ENCODE measurements around the gene STAB2.

The STAB2 gene

GRCh38 chr12:103793512-103794045, 206.5 kb downstream of the STAB2 start:
- TF ChIP-seq CREB1 (IDR thresholded peaks at IDR 0.05; ENCODE audit: low read depth): no peak
- TF ChIP-seq REST (IDR thresholded peaks at IDR 0.05; ENCODE audit: low read depth): no peak

DNA sequence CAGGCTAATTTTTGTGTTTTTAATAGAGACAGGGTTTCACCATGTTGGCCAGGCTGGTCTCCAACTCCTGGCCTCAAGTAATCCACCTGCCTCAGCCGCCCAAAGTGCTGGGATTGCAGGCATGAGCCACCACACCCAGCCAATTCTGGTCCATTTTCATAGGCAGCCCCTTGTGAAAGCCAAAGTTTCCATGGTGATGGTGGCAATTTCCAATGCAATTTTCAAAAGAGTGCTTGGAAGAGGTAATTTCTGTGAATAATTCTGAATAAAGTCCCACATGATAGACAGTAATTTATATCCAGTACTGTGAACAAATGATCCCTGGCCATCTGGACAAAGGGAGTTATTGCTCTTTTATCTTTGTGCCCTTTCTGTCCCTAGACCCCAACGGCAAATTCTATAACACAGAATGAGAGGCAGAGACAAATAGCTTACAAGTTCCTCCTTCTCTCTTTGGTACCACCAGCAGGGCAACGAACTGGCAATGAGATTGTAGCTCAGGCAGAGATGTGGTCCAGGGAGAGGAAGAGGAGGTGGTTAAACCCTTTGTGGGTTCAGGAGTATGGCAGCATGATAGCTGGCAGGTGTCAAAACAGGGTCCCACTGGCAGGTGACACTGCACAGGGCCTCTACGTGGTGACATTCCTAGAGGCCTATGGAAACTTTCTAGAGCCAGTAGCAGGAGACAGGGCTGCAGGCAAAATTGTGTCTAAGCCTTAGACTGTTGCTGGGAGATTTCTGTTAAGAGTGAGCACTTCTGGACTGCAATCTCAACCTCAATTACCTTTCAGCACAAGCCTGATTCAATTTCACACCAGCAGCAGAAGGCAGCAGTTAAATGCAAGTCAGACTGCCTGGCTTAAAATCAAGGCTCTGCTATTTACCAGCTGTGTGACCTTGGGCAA, 207.5 kb downstream of the STAB2 start:
- TF ChIP-seq NFIC (IDR thresholded peaks at IDR 0.05) (no peak), YY1 (IDR thresholded peaks at IDR 0.05; ENCODE audit: low read depth) (no peak), TEAD4 (IDR thresholded peaks at IDR 0.05) (no peak), RAD21 (IDR thresholded peaks at IDR 0.05; ENCODE audit: low read depth) (no peak), EP300 (IDR thresholded peaks at IDR 0.05; ENCODE audit: borderline replicate concordance) (no peak), TCF12 (IDR thresholded peaks at IDR 0.05; ENCODE audit: low read depth) (no peak), REST (IDR thresholded peaks at IDR 0.05; ENCODE audit: low read depth) (no peak), CREB1 (IDR thresholded peaks at IDR 0.05; ENCODE audit: low read depth) (no peak), TAF1 (IDR thresholded peaks at IDR 0.05; ENCODE audit: low read depth) (no peak), FOXM1 (IDR thresholded peaks at IDR 0.05; ENCODE audit: borderline replicate concordance, low read depth) (no peak)
- TF ChIP-seq, protein P1, sequence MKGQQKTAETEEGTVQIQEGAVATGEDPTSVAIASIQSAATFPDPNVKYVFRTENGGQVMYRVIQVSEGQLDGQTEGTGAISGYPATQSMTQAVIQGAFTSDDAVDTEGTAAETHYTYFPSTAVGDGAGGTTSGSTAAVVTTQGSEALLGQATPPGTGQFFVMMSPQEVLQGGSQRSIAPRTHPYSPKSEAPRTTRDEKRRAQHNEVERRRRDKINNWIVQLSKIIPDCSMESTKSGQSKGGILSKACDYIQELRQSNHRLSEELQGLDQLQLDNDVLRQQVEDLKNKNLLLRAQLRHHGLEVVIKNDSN (IDR thresholded peaks at IDR 0.05): no peak

DNA sequence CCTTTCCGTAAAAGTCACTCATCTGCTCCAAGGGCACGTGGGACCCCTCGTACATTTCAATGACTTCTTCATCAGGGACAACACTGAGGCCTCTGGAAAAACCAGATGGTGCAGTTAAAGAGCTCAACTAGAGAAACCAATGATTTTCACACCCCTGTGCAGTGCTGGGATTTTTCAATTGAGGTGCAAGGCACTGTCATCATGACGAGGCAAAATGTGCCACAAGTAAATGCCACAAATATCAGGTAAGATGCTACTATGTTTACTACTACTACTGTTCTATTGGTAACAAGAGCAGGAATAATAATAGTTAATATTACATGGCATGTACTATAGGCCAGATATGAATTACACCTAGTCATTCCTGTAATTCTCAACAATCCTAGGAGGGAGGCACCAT, 211.5 kb downstream of the STAB2 start:
- no peak for TF ChIP-seq CEBPB (IDR thresholded peaks at IDR 0.05)
- no peak for TF ChIP-seq REST (IDR thresholded peaks at IDR 0.05; ENCODE audit: low read depth)
- TF ChIP-seq EGR1 (IDR thresholded peaks at IDR 0.05): no peak
- TF ChIP-seq ZBTB7A (IDR thresholded peaks at IDR 0.05; ENCODE audit: low read depth): no peak
- no peak for TF ChIP-seq FOXM1 (IDR thresholded peaks at IDR 0.05; ENCODE audit: borderline replicate concordance, low read depth)

DNA sequence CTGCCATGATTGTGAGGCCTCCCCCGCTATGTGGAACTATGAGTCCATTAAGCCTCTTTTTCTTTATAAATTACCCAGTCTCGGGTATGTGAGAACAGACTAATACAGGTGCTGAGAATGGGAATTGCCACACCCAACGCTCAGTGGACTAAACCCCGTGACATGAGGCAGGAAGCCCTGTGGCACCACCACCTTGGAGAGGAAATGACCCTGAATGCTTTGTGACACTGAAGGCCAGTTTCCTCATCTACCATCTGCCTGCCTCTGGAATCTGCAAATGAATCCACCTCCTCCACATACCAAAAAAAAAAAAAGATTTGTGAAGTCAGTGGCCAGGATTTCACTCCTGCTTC, 212.4 kb downstream of the STAB2 start:
- no peak for TF ChIP-seq YY1 (IDR thresholded peaks at IDR 0.05; ENCODE audit: low read depth)
- TF ChIP-seq EP300 (IDR thresholded peaks at IDR 0.05; ENCODE audit: borderline replicate concordance): no peak
- no peak for TF ChIP-seq CEBPB (IDR thresholded peaks at IDR 0.05)
- TF ChIP-seq, protein P2, sequence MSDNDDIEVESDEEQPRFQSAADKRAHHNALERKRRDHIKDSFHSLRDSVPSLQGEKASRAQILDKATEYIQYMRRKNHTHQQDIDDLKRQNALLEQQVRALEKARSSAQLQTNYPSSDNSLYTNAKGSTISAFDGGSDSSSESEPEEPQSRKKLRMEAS (IDR thresholded peaks at IDR 0.05): no peak
- TF ChIP-seq NFIC (IDR thresholded peaks at IDR 0.05): no peak
- TF ChIP-seq TAF1 (IDR thresholded peaks at IDR 0.05; ENCODE audit: low read depth): no peak
- TF ChIP-seq, protein P1 (IDR thresholded peaks at IDR 0.05): no peak
- no peak for TF ChIP-seq REST (IDR thresholded peaks at IDR 0.05; ENCODE audit: low read depth)
- TF ChIP-seq CREB1 (IDR thresholded peaks at IDR 0.05; ENCODE audit: low read depth): no peak
- TF ChIP-seq TEAD4 (IDR thresholded peaks at IDR 0.05): no peak
- TF ChIP-seq ZBTB7A (IDR thresholded peaks at IDR 0.05; ENCODE audit: low read depth): no peak
- no peak for TF ChIP-seq RAD21 (IDR thresholded peaks at IDR 0.05; ENCODE audit: low read depth)
- TF ChIP-seq EGR1 (IDR thresholded peaks at IDR 0.05): no peak
- no peak for TF ChIP-seq TCF12 (IDR thresholded peaks at IDR 0.05; ENCODE audit: low read depth)
- no peak for TF ChIP-seq FOXM1 (IDR thresholded peaks at IDR 0.05; ENCODE audit: borderline replicate concordance, low read depth)

Data from Ishikawa (cell line).